Stimulated activated naive CD8-positive, alpha-beta T cell treated with anti-CD3 and anti-CD28 coated beads, Interleukin-15, Interleukin-2, amounts not matched to agents 100 U/mL and 50 U/mL, for 24 hours (primary cell): ENCODE results near the gene SMURF1.

ENCODE experiments used
- ATAC-seq: fragments of 150-1000 bp; cut with Tn5 transposase; one replicate; pipeline ENCODE4 v1.10.0; 2021
- DNase-seq: peaks from one replicate; pipeline ENCODE4 v3.0.0; 2021

SMURF1 gene

GRCh38 chr7:99141841-99142726, 1.8 kb downstream of the SMURF1 start:
- DNase-seq (peak; percentile 67), ATAC-seq (no peak)

- no peak for DNase-seq
- no peak for ATAC-seq
Observed at GRCh38 chr7:99141334-99141733, 2.6 kb downstream of the SMURF1 start.

GRCh38 chr7:99140813-99141212, 3.1 kb downstream of the SMURF1 start:
- no peak for DNase-seq
- ATAC-seq, result no peak

GRCh38 chr7:99139036-99139435, 4.9 kb downstream of the SMURF1 start:
- ATAC-seq (no peak), DNase-seq (no peak)

DNA sequence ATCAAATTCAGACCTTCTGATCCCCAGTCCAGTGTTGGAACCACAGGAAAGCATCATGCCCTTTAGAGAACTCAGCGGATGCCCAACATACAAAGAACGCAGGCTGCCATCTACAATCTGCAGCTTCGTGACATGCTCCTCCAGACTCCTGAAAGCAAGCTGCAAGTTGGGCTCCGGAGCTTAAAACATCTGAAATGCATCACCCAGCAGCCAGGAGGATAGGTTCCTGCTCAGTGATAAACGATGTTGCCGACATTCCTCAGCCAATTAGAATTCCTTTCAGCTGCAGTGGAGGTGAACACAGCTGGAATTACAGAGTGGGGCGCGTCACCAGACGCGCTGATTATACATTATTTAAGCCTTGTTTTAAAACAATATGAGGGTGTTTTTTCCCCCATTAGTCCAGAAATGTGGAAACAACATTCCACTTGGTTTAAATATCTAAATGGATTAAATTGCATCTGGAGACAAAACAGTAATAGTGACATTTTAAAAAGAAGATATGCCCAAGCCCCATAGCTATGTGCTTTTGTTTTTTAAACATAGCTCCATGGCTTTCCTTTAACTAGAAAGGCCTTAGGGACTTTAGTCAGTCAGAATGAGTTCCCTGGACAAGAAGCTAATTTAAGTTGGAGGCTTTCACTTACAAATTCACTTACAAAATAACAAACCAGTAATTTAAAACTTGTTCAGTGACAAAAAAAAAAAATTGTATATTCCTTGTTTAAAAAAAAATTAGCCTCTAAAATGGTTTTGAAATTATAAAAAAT, 6.3 kb downstream of the SMURF1 start:
- no peak for ATAC-seq
- no peak for DNase-seq

- no peak for ATAC-seq
Observed at GRCh38 chr7:99135938-99136337, 8.0 kb downstream of the SMURF1 start.

DNA sequence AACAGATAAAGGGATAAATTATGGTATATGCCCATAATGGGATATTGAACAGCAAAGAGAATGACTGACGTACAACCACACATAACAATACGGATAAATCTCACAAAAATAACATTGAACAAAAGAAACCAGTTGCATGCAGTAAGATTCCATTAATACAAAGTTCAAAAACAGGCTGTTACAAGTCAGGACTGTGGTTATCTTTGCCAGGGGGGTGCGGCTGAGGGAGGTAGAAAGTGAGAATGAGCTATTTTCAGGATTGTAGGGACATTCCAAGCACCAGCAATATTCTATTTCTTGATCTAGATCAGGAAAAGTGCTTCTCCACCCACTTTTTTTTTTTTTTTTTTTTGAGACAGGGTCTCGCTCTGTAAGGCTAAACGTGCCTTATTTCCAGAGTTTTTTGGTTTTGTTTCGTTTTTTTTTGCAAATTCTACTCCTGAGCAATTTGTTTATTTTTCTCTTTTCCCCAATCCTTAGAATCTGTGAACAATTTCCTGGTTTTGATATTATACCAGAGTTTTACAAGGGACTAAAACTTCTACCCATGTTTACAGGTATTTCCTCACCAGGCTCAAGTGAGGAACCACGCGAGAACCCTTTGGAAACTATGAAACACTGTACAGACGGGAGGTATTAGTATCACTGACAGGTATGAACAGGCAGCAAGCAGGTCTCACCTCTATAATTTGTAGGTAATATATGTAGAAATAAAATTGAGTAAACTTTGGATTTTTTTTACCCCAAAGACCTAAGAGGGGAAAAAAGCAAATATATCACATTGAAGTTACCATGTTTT, 9.9 kb downstream of the SMURF1 start:
- ATAC-seq (no peak), DNase-seq (no peak)

More at GRCh38 chr7:99135938-99136337, 8.0 kb downstream of the SMURF1 start:
- DNase-seq, result no peak

- DNase-seq, result no peak
- ATAC-seq, result no peak
Observed at GRCh38 chr7:99132595-99133321, 11.2 kb downstream of the SMURF1 start.

DNA sequence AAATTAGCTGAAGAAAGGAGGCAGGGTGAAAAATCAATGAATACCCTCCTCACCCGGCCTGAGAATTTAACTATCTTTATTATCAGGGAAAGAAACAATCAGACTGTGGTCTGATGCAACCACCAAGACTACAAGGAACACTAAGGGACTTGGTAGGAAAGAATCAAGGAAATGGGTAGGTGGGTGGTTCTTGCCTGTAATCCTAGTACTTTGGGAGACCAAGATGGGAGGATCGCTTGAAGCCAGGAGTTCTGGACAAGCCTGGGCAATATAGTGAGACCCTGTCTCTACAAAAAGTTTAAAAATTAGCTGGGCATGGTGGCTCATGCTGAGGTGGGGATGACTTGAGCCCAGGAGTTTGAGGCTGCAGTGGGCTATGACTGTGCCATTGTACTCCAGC, 12.6 kb downstream of the SMURF1 start:
- DNase-seq (no peak), ATAC-seq (no peak)

- ATAC-seq (no peak), DNase-seq (no peak)
Observed at GRCh38 chr7:99129536-99129935, 14.4 kb downstream of the SMURF1 start.

DNA sequence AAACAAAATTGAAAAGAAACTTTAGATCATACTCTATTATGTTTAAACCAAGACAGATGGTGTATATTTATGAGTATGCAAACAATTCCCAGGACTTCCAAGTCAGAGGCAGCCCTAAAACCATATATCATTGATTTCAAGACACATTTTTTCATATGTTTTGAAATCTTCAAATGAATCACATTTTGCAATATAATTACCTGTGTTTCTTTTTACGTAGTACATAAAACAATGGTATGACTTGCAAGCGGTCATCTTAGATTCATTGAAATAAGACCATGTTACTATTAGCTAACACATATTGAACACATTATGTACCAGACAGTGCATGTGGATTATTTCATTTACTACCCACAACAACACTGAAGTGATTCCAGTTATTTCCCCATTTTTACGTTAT, 14.9 kb downstream of the SMURF1 start:
- DNase-seq (no peak), ATAC-seq (no peak)

- no peak for ATAC-seq
- DNase-seq, result no peak
Observed at GRCh38 chr7:99128076-99128950, 15.6 kb downstream of the SMURF1 start.

DNA sequence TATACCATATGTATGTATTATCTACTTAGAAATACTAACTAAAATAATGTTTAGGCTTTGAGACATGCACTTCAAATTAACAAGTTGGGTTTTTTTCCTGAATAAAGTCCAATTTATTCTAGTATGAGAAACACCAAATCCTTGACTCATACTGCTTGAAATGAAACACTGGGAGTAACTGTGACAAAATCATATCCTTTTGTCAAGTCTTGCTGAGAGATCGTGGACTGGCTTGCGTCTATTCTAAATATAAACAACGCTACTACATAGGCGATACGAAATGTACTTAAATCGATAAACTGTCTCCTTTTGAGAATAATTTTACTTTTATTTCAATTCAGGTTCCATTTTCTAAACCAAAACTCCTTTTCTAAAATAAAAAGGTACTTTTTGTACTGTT, 16.3 kb downstream of the SMURF1 start:
- ATAC-seq (no peak), DNase-seq (no peak)

GRCh38 chr7:99126921-99127553, 16.9 kb downstream of the SMURF1 start:
- no peak for DNase-seq
- no peak for ATAC-seq

- no peak for DNase-seq
- ATAC-seq, result no peak
Observed at GRCh38 chr7:99125505-99125865, 18.4 kb downstream of the SMURF1 start.

- no peak for DNase-seq
- no peak for ATAC-seq
Observed at GRCh38 chr7:99124751-99125504, 19.0 kb downstream of the SMURF1 start.

DNA sequence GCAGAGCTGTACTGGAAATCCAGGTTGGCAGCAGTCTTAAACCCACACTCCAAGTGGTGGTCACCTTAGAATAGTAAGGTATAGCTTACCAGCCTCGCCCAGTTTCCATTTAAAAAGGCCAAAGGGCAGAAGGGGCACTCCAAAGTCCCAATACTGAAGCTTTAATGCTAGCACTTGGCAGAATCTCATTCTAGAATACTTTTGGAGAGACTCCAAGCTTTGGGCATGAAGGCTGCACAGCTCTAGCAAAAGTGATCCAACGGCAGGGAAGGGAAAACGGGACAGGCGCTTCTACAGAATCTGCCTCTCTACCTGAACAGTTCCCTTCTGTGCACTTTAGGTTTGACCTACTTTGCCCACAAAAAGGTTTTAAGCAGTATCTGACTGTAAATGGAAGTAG, 19.7 kb downstream of the SMURF1 start:
- ATAC-seq (no peak), DNase-seq (no peak)

DNA sequence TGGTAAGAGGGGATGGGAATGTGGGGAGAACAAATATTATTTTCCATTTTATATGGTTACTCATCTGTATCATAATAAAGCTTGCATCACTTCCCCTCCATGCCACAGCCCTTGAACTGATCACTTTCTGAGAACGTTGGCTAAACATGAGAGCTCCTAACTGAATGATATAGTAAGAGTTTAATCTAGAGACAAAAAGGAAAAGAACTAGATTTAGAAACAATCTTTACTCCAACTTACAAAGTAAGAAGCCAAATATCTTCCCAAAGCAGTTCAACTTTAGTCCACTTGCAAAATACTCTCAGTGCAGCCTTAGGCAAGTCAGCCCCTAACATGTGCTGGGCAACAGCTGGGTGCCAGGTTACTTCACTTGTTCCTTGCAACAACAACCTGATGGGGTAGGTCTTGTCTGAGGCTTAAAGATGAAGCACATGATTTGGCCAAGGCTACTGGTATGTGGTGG, 20.3 kb downstream of the SMURF1 start:
- DNase-seq, result no peak
- no peak for ATAC-seq

DNA sequence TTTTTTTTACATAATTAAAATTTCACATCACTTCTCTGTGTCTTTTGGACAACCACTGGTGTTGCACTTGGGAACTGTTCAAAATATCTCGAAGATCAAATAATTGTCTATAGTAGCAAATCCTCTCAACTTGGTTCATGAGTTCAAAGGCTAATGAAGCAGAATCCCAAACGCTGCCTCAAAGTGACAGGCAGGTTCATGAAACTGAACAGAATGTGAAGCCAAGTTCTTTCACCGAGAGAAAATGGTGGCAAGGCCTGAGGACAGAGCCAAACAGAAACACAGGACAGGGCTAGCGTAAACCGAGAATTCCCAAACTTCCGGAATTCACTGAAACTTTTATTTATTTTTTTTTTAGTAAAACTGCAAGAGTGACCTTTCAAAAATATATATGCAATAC, 21.1 kb downstream of the SMURF1 start:
- ATAC-seq, result no peak
- no peak for DNase-seq
